Endothelial cell of umbilical vein (primary cell): Measurements from ENCODE around the gene AGAP2. TPM values are rescaled to one million over a fixed set of nuclear protein-coding genes. Genes with fewer than 3 reads are reported as not detected.

ENCODE experiments used
- BruUV-seq: library from RNA; stranded (reverse); fragments of 400-500 nt; replicated peaks from 2 replicates; lab custom pipeline; 2021; lab: Mats Ljungman, UMichigan
- CTCF ChIA-PET: fragments of 300-600, 350-600 bp; sonication (Branson Sonifier 250); formaldehyde crosslinking; loops from one replicate; lab custom pipeline; 2021; ENCODE audit warnings: antibody characterized with exemption, inconsistent platforms; lab: Charles Lee
- POLR2A ChIA-PET: fragments of 300-600, 350-600 bp; sonication (Branson Sonifier 250); formaldehyde crosslinking; loops from one replicate; lab custom pipeline; 2021; ENCODE audit warnings: antibody characterized with exemption, inconsistent platforms; lab: Charles Lee
- DNase-seq: peaks from one replicate; pipeline ENCODE4 v3.0.0-alpha.2; 2011; ENCODE audit warnings: low read depth, low spot score
- FAIRE-seq: peaks from 2 replicates; lab custom pipeline; 2011; peaks lifted over from hg19 to GRCh38; lab: Jason Lieb, UNC
- H2AFZ ChIP-seq: 2 replicates; pipeline ENCODE4 v1.6.0; 2012; ENCODE audit warnings: low read depth, low read length, control low read depth, inconsistent platforms
- H3K27ac ChIP-seq: 2 replicates; pipeline ENCODE4 v1.5.1; 2011; ENCODE audit warnings: low read depth, mild to moderate bottlenecking, control low read depth, low read length, moderate library complexity; ENCODE audit not compliant: insufficient read depth
- H3K27me3 ChIP-seq, 2 experiments: 2 replicates each; pipeline versions ENCODE4 v1.6.0 to v1.6.1; 2011; ENCODE audit warnings: low read length in 2 of 2, mixed read lengths in 1 of 2; ENCODE audit not compliant: control insufficient read depth in 2 of 2, insufficient read depth in 2 of 2
- H3K36me3 ChIP-seq, 2 experiments: 2 replicates in 1 of 2; 3 replicates in 1 of 2; pipeline ENCODE4 v1.5.1; 2011; ENCODE audit warnings: low read length in 2 of 2, mild to moderate bottlenecking in 1 of 2, moderate library complexity in 1 of 2; ENCODE audit not compliant: control insufficient read depth in 2 of 2, insufficient read depth in 2 of 2; ENCODE audit errors: extremely low read depth in 1 of 2
- H3K4me1 ChIP-seq: 3 replicates; pipeline ENCODE4 v1.5.1; 2011; ENCODE audit warnings: mild to moderate bottlenecking, low read length; ENCODE audit not compliant: control insufficient read depth, insufficient read depth; ENCODE audit errors: extremely low read depth
- H3K4me2 ChIP-seq: 2 replicates; pipeline ENCODE4 v1.6.1; 2011; ENCODE audit warnings: low read length, control low read depth, mixed read lengths; ENCODE audit not compliant: insufficient read depth
- H3K4me3 ChIP-seq, 3 experiments: fragments of 200-600 bp in 1 of 3; sonication (generic), shearing (Covaris generic) in 1 of 3; replicated peaks in 1 of 3; 2 replicates each; pipeline ENCODE4 v1.5.1; 2011 to 2016; ENCODE audit warnings: control low read depth in 3 of 3, low read length in 3 of 3, mild to moderate bottlenecking in 2 of 3, inconsistent platforms in 1 of 3, low read depth in 1 of 3, moderate library complexity in 1 of 3; ENCODE audit not compliant: insufficient read depth in 1 of 3
- H3K79me2 ChIP-seq: 2 replicates; pipeline ENCODE4 v1.6.0; 2012; ENCODE audit warnings: low read length, inconsistent platforms; ENCODE audit not compliant: control insufficient read depth, insufficient read depth
- H3K9ac ChIP-seq: replicated peaks from 2 replicates; pipeline ENCODE3; 2011; ENCODE audit warnings: low read length, control low read depth; ENCODE audit not compliant: insufficient read depth; ENCODE audit errors: extremely low read depth
- H3K9me1 ChIP-seq: replicated peaks from 3 replicates; pipeline ENCODE4 v1.6.0; 2011; ENCODE audit warnings: mild to moderate bottlenecking, low read length; ENCODE audit not compliant: control insufficient read depth, insufficient read depth; ENCODE audit errors: extremely low read depth
- H3K9me3 ChIP-seq: replicated peaks from 2 replicates; pipeline ENCODE4 v1.5.1; 2012; ENCODE audit warnings: low read length, inconsistent platforms; ENCODE audit not compliant: control insufficient read depth, insufficient read depth
- H4K20me1 ChIP-seq: replicated peaks from 2 replicates; pipeline ENCODE3; 2011; ENCODE audit warnings: mild to moderate bottlenecking, low read length; ENCODE audit not compliant: control insufficient read depth, insufficient read depth; ENCODE audit errors: extremely low read depth
- CTCF ChIP-seq, 2 donors: IDR thresholded peaks; 1 replicate in 1 of 2; 2 replicates in 1 of 2; pipeline ENCODE4 v1.5.1; 2011; ENCODE audit warnings: low read length in 2 of 2, mild to moderate bottlenecking in 2 of 2, moderate library complexity in 2 of 2, control low read depth in 1 of 2, inconsistent platforms in 1 of 2, low read depth in 1 of 2; ENCODE audit not compliant: insufficient read depth in 1 of 2; ENCODE audit errors: extremely low read depth in 1 of 2
- EZH2 ChIP-seq: IDR thresholded peaks from 2 replicates; pipeline ENCODE4 v1.6.1; 2012; ENCODE audit warnings: borderline replicate concordance, low read depth, mild to moderate bottlenecking, moderate library complexity, low read length, inconsistent platforms; ENCODE audit not compliant: severe bottlenecking
- FOS ChIP-seq: IDR thresholded peaks from 2 replicates; pipeline ENCODE4 v1.6.1; 2011; ENCODE audit warnings: mild to moderate bottlenecking, low read length, moderate library complexity, borderline replicate concordance; ENCODE audit not compliant: insufficient read depth
- GATA2 ChIP-seq: IDR thresholded peaks from 2 replicates; pipeline ENCODE4 v1.7.0; 2011; ENCODE audit warnings: low read depth, mild to moderate bottlenecking, moderate library complexity, mixed read lengths, low read length; ENCODE audit not compliant: insufficient read length, insufficient read depth
- JUN ChIP-seq: IDR thresholded peaks from 2 replicates; pipeline ENCODE4 v1.6.1; 2011; ENCODE audit warnings: borderline replicate concordance, low read depth; ENCODE audit not compliant: insufficient read length, insufficient read depth
- MAX ChIP-seq: IDR thresholded peaks from 2 replicates; pipeline ENCODE4 v1.6.1; 2011; ENCODE audit not compliant: insufficient read depth, insufficient read length
- MYC ChIP-seq: IDR thresholded peaks from one replicate; pipeline ENCODE4 v1.6.1; 2011; ENCODE audit warnings: mild to moderate bottlenecking, low read depth, low read length
- POLR2A ChIP-seq: IDR thresholded peaks from 2 replicates; pipeline ENCODE4 v1.6.1; 2012; ENCODE audit warnings: low read depth, mild to moderate bottlenecking, control low read depth, low read length
- POLR2AphosphoS5 ChIP-seq: IDR thresholded peaks from 2 replicates; pipeline ENCODE4 v1.6.1; 2012; ENCODE audit warnings: low read depth, mild to moderate bottlenecking, control low read depth, low read length, moderate library complexity; ENCODE audit not compliant: insufficient read depth
- dilution Hi-C: fragments of 300-500 bp; cut with MboI; formaldehyde crosslinking; loops from one replicate; pipeline ENCODE4 v1.15.0; 2019; ENCODE audit warnings: low sequenced_read_pairs; ENCODE audit not compliant: extremely low pct_ligation_motif_present
- intact Hi-C: fragments of 100-400 bp; cut with micrococcal nuclease; formaldehyde crosslinking; loops from one replicate; pipeline ENCODE4 v1.10.0; 2022
- polyA plus RNA-seq, 4 experiments: library from polyadenylated mRNA; depleted of rRNA in 3 of 4; stranded (reverse) in 3 of 4; unstranded in 1 of 4; fragments of >200 nt; gene quantifications; 2 replicates each; pipeline versions ENCODE4 v1.2.1 to v1.2.3, GENCODE V29; 2011 to 2012; ENCODE audit warnings: missing spikeins in 1 of 4
- total RNA-seq: library from RNA; stranded (reverse); gene quantifications from 2 replicates; pipeline ENCODE4 v1.2.3, GENCODE V29; 2021

AGAP2 gene
- total and polyA plus RNA-seq, 2 donors (not counting 3 experiments of a cell fraction or from before 2014, with no cell fraction given), result 0.04 to 0.24 TPM

- dilution Hi-C loops (no loop called here), intact Hi-C loops (no loop called here)
- Histone ChIP-seq H3K79me2 (peaks cover 3% of the 10 kb centered on the region), H2AFZ (no peak overlapping the region), H3K9me1 (no peaks in the 10 kb centered on the region), H3K27ac (no peak overlapping the region), H3K4me2 (no peak overlapping the region), H3K9ac (no peak overlapping the region), H4K20me1 (no peaks in the 10 kb centered on the region), H3K27me3 (no peaks in the 10 kb centered on the region), H3K9me3 (no peaks in the 10 kb centered on the region), H3K4me1 (peaks cover 7% of the 10 kb centered on the region), H3K36me3 (peaks cover 4 to 8% of the 10 kb centered on the region in 2 experiments), H3K4me3 (no peak overlapping the region)
- ChIA-PET POLR2A (no interaction called here), CTCF (no interaction called here)
- FAIRE-seq (no peak), DNase-seq (no peak)
- TF ChIP-seq CTCF (IDR thresholded peaks at IDR 0.05; ENCODE audit: extremely low read depth in 1 of 2, insufficient read depth in 1 of 2, low read depth in 1 of 2, low read length in 2 of 2) (no peak), JUN (no peak), FOS (no peak), EZH2 (no peak), MYC (no peak), POLR2A (no peak), MAX (no peak), GATA2 (no peak), POLR2AphosphoS5 (no peak)
- BruUV-seq, result no TSS peak
Observed at GRCh38 chr12:57695770-57696432, 42.6 kb downstream of the AGAP2 start.
